Measurements from ENCODE around the gene NBPF26.
"Not testable (repeated sequence)": the region's sequence is repeated elsewhere in the genome, so short reads cannot be mapped to it uniquely, and the experiment has no call there.

NBPF26 gene

GRCh38 chr1:120859615-120860234 is 136.0 kb downstream of the NBPF26 start:
- DNase-seq = not testable (repeated sequence)

- DNase-seq = not testable (repeated sequence)
These were observed 154.5 kb downstream of the NBPF26 start for GRCh38 chr1:120878206-120878605.

- not testable (repeated sequence) for DNase-seq
These were observed 156.3 kb downstream of the NBPF26 start for GRCh38 chr1:120880056-120880455.

GRCh38 chr1:120881934-120882333 is 158.2 kb downstream of the NBPF26 start:
- not testable (repeated sequence) for DNase-seq
